A673 (cell line): Measurements from ENCODE around the gene OGDH. TPM values are rescaled to one million over a fixed set of nuclear protein-coding genes. Genes with fewer than 3 reads are reported as not detected.

Experiments used
- BruUV-seq: library from RNA; stranded (reverse); fragments of 400-500 nt; replicated peaks from 2 replicates; lab custom pipeline; 2021; lab: Mats Ljungman, UMichigan
- CTCF ChIA-PET: fragments of 300-600 bp; sonication (Branson Sonifier 250); formaldehyde crosslinking; loops from one replicate; lab custom pipeline; 2022; ENCODE audit warnings: antibody characterized with exemption; lab: Charles Lee
- POLR2A ChIA-PET: fragments of 300-600 bp; sonication (Branson Sonifier 250); formaldehyde crosslinking; loops from one replicate; lab custom pipeline; 2022; ENCODE audit warnings: antibody characterized with exemption; ENCODE audit not compliant: low non-redundant PET; lab: Charles Lee
- DNase-seq: peaks from one replicate; pipeline ENCODE4 v3.0.0-alpha.2; 2015; ENCODE audit warnings: low spot score
- H3K27ac ChIP-seq: fragments of 200-600 bp; sonication (generic); 2 replicates; pipeline ENCODE4 v1.5.1; 2016; ENCODE audit warnings: mixed run types, low read depth, mild to moderate bottlenecking, mixed read lengths, antibody characterized with exemption, low read length; ENCODE audit not compliant: poor library complexity, severe bottlenecking
- H3K27me3 ChIP-seq: fragments of 200-600 bp; sonication (generic); replicated peaks from 2 replicates; pipeline ENCODE4 v1.6.1; 2017; ENCODE audit warnings: mixed run types, low read depth, mild to moderate bottlenecking, mixed read lengths, antibody characterized with exemption, low read length; ENCODE audit not compliant: insufficient read depth, poor library complexity
- H3K36me3 ChIP-seq: fragments of 200-600 bp; sonication (generic); 2 replicates; pipeline ENCODE4 v1.6.1; 2016; ENCODE audit warnings: mixed run types, mild to moderate bottlenecking, mixed read lengths, antibody characterized with exemption, low read length; ENCODE audit not compliant: insufficient read depth, poor library complexity, severe bottlenecking
- H3K4me1 ChIP-seq: fragments of 200-600 bp; sonication (generic); 2 replicates; pipeline ENCODE4 v1.6.1; 2017; ENCODE audit warnings: mixed run types, mild to moderate bottlenecking, mixed read lengths, antibody characterized with exemption, low read length; ENCODE audit not compliant: insufficient read depth, poor library complexity, severe bottlenecking
- H3K4me3 ChIP-seq: fragments of 200-600 bp; sonication (generic); 2 replicates; pipeline ENCODE4 v1.5.1; 2016; ENCODE audit warnings: low read depth, mixed run types, mild to moderate bottlenecking, mixed read lengths, low read length; ENCODE audit not compliant: poor library complexity, severe bottlenecking
- H3K9me3 ChIP-seq: fragments of 200-600 bp; sonication (generic); 2 replicates; pipeline ENCODE4 v1.6.1; 2016; ENCODE audit warnings: mixed run types, low read depth, mild to moderate bottlenecking, mixed read lengths, antibody characterized with exemption, low read length; ENCODE audit not compliant: poor library complexity, severe bottlenecking
- EZH2 ChIP-seq: fragments of 200-600 bp; sonication (generic); IDR thresholded peaks from 2 replicates; pipeline ENCODE4 v1.6.1; 2017; ENCODE audit warnings: borderline replicate concordance, low read depth, mild to moderate bottlenecking, mixed read lengths, antibody characterized with exemption, low read length; ENCODE audit not compliant: poor library complexity, severe bottlenecking
- intact Hi-C: fragments of 100-400 bp; cut with micrococcal nuclease; formaldehyde crosslinking; loops from one replicate; pipeline ENCODE4 v1.10.0; 2022; ENCODE audit not compliant: unreplicated experiment
- total RNA-seq: library from RNA; stranded (reverse); gene quantifications from 2 replicates; pipeline ENCODE4 v1.2.3, GENCODE V29; 2021
- TF ChIP-seq, protein P1 (sequence below): fragments of 300-800, 200-600 bp; sonication (generic); conservative IDR thresholded peaks from 2 replicates; pipeline ENCODE4 v1.5.1; 2017; ENCODE audit warnings: low read depth, mild to moderate bottlenecking, antibody characterized with exemption, low read length, moderate library complexity, mixed read lengths

Gene OGDH
- total RNA-seq, 1 experiment from 2014 or later = 111 TPM

DNA sequence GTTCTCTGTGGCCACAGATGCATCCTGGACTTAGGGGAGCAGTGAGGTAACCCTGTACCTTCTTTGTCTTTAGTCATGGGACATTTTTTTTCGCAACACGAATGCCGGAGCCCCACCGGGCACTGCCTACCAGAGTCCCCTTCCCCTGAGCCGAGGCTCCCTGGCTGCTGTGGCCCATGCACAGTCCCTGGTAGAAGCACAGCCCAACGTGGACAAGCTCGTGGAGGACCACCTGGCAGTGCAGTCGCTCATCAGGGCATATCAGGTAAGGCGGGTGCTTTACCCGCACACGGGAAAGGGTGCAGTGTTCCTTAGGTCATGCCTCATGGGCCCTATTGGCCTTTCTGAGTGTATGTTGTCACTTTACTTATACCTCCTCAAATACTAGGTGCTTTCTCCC is 38.8 kb downstream of the OGDH start:
- H3K27me3 ChIP-seq = no peaks in the 10 kb centered on the region
- ChIA-PET CTCF (no interaction called here), POLR2A (interaction anchor here (0.6 kb wide), 1 partner anchor 88 kb away, joined by 4 read pairs; no protein-coding TSS in a partner anchor)
- TF ChIP-seq, protein P1, sequence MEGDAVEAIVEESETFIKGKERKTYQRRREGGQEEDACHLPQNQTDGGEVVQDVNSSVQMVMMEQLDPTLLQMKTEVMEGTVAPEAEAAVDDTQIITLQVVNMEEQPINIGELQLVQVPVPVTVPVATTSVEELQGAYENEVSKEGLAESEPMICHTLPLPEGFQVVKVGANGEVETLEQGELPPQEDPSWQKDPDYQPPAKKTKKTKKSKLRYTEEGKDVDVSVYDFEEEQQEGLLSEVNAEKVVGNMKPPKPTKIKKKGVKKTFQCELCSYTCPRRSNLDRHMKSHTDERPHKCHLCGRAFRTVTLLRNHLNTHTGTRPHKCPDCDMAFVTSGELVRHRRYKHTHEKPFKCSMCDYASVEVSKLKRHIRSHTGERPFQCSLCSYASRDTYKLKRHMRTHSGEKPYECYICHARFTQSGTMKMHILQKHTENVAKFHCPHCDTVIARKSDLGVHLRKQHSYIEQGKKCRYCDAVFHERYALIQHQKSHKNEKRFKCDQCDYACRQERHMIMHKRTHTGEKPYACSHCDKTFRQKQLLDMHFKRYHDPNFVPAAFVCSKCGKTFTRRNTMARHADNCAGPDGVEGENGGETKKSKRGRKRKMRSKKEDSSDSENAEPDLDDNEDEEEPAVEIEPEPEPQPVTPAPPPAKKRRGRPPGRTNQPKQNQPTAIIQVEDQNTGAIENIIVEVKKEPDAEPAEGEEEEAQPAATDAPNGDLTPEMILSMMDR = no peak
- no peak for TF ChIP-seq EZH2
- DNase-seq = no peak
- intact Hi-C loops = no loop called here
- BruUV-seq = no TSS peak
- H3K36me3 ChIP-seq = peaks cover 18% of the 10 kb centered on the region
- H3K9me3 ChIP-seq = no peaks in the 10 kb centered on the region
- H3K27ac ChIP-seq = no peak overlapping the region
- H3K4me1 ChIP-seq = peaks cover 3% of the 10 kb centered on the region
- no peak overlapping the region for H3K4me3 ChIP-seq

DNA sequence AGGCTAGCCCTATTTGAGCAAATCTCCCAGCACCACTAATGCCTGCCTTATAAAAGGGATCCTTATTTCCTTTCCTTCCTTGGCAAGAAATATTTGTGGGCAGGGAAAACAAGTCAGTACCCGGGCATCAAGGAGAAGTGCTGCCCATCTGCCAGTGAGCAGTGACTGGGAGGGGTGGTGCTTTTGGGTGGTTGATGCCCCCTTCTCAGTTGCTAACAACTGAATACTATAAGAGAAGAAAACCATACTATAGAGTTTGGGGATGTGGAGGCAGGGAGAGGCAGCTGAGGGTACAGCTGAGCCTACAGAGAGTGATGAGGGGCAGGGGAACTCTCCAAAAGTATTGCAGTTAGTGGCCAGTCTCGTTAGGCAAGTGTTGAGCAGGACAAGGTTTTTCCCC is 39.3 kb downstream of the OGDH start:
- CTCF ChIA-PET = no interaction called here

DNA sequence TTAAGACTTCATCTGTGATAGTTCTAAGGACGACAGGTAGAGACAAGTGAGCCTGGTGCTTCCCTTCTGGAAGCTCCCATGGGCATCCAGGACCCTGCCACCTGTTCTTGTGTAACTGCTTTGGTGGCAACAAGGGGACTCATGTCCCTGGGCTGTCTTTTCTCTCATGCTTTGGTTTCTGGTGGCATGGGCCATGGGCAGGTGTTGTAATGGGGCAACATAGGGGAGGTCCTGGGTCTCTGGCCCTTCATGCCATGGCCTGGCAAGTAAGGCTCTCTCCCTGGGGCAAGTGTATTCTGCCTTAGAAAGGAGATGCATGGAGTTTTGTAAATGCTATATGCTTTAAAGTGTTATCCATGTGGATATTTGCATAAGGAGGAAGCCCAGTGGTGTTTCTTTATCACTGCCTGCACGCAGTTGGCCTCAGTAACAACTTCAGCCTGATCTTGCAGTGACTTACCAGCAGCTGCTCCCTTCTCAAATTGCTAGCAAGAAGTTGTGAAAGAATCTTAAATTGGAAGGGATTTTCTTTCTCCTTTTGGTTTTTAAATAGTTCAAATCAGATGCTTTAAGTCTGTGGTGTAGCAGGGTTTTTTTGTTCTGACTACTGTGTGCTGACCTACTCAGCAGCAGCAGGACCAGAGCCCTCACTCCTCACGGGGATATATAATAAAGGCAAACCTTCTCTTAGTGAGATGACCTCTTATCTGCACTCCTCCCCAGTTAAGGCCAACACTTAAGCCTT is 39.9 kb downstream of the OGDH start:
- intact Hi-C loops = no loop called here
- no peak overlapping the region for H3K4me3 ChIP-seq
- H3K9me3 ChIP-seq = no peaks in the 10 kb centered on the region
- CTCF ChIA-PET = no interaction called here
- TF ChIP-seq, protein P1 = no peak
- no peak for TF ChIP-seq EZH2
- POLR2A ChIA-PET = no interaction called here
- no peaks in the 10 kb centered on the region for H3K27me3 ChIP-seq
- H3K36me3 ChIP-seq = peaks cover 27% of the 10 kb centered on the region
- no peaks in the 10 kb centered on the region for H3K4me1 ChIP-seq
- DNase-seq = no peak
- BruUV-seq = no TSS peak
- no peak overlapping the region for H3K27ac ChIP-seq

More for the DNA sequence above, 39.3 kb downstream of the OGDH start:
- Histone ChIP-seq H3K4me1 (no peaks in the 10 kb centered on the region), H3K4me3 (no peak overlapping the region), H3K36me3 (peaks cover 23% of the 10 kb centered on the region), H3K27ac (no peak overlapping the region), H3K27me3 (no peaks in the 10 kb centered on the region), H3K9me3 (no peaks in the 10 kb centered on the region)
- no TSS peak for BruUV-seq
- TF ChIP-seq, protein P1 = no peak
- TF ChIP-seq EZH2 = no peak
- POLR2A ChIA-PET = no interaction called here
- intact Hi-C loops = no loop called here
- DNase-seq = no peak
